Erythroblast (primary cell): ENCODE measurements around the gene LFNG.

Experiments used
- DNase-seq, 2 experiments: peaks; one replicate each; lab custom pipeline; 2025; lab: John Stamatoyannopoulos, UW
- GATA1 ChIP-seq: IDR thresholded peaks from 2 replicates; pipeline ENCODE4 v1.6.1; 2011; ENCODE audit warnings: low read depth, mild to moderate bottlenecking, control low read depth, low read length, moderate library complexity
- POLR2A ChIP-seq: IDR thresholded peaks from 2 replicates; pipeline ENCODE4 v1.6.1; 2011; ENCODE audit warnings: mild to moderate bottlenecking, low read length

Gene LFNG

GRCh38 chr7:2540641-2541051 lies 21.1 kb downstream of the LFNG start:
- TF ChIP-seq POLR2A: no peak
- TF ChIP-seq GATA1: no peak
- DNase-seq: no peak

DNA sequence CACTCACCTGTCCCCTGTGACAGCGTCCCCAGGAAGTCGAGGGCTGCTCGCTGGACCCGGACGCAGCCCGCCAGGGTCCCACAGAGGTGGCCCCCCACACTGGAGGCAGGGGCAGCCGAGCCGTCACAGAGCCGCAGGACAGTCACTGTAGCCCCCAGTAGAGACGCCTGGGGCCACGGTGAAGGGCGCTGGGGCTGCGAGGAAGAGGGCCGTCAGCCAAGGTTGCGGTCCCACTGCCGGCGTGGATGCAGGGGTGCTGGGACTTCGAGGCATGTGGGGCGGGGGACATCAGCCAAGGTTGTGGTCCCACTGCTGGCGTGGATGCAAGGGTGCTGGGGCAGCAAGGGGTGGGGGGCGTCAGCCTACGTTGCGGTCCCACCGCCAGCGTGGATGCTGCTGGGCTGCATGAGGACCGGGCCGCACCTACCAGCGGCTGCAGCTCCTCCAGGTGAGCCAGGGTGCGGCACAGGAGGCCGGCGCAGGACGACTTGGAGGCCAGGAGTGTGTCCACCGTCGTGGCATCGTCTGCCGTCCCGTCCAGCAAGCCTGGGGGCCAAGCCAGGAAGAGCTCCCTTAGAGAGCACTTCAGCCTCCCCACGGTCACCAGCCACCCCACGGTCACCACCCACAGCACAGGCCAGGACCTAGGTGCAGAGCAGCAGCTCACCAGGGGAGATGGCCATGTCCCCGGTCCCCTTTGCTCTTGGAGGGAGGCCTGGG lies 21.9 kb downstream of the LFNG start:
- TF ChIP-seq POLR2A: no peak
- TF ChIP-seq GATA1: no peak
- no peak for DNase-seq

GRCh38 chr7:2542011-2542915 lies 22.7 kb downstream of the LFNG start:
- TF ChIP-seq GATA1 (no peak), POLR2A (no peak)
- DNase-seq: no peak

DNA sequence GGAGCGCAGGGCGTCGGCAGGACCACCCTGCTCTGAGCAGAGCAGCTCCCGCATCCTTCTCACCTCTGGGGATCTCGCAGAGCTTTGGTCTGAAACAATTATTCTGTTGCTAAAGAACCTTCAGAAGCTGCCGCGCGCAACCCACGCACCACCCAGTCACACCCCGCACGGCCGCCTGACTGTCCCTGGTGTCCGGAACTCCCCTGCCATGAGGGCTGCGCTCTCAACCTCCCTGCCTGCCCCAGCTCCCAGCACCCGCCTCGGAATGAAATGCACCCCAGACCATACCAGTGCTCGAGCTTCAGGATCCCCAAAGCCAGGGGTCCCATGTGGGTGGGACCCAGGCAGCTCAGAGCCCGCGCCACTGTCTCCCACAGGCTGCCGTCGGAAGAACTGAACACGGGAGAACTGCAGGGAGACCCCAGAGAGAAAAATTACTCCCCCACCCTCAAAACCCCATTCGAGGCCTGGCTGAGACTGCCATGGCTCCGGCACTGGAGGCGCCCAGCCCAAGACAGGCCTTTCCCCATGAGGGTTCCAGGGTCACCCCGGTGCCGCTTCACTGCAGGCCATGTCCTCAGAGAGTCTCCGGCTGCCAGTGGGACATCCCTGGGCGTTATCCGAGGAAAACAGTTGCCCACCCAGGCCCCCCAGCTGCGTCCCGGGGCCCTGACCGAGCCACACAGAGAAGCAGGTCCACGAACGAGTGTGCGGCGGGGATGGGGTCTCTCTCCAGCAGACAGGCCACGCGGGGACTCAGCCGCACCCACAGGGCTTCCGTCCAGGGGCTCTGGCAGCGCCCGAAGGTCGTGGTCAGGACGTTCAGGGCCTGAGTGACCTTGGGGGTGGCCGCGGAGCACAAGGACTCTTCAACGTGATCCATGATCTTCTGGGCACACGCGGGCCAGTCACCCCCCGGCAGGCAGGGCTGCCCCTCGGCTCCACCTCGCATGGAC lies 23.6 kb downstream of the LFNG start:
- TF ChIP-seq GATA1 (no peak), POLR2A (no peak)
- no peak for DNase-seq

DNA sequence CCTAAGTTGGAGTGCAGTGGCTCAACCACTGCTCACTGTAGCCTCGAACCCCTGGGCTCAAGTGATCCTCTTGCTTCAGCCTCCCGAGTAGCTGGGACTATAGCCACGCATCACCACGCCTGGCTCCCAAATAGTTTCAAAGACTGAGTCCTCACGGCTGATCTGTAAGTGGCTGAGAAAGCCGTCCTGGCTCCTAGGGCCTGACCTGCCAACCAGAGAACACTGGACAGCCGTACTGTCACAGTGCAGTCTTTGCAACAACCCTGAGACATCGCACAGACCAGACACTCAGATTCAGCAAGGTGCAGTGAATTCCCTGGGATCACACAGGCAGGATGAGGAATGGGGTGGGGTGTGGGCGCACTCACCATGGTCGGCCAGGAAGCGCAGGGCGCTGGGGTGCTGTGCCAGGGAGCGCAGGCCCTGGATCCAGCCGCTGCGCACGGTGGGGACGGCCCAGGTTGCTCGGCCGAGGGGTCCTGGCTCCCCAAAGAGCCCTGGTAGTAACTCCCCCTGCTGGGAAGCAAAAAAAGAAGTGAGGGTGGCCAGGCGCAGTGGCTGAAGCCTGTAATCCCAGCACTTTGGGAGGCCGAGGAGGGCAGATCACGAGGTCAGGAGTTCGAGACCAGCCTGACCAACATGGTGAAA lies 25.1 kb downstream of the LFNG start:
- no peak for DNase-seq
- TF ChIP-seq POLR2A: no peak
- no peak for TF ChIP-seq GATA1

DNA sequence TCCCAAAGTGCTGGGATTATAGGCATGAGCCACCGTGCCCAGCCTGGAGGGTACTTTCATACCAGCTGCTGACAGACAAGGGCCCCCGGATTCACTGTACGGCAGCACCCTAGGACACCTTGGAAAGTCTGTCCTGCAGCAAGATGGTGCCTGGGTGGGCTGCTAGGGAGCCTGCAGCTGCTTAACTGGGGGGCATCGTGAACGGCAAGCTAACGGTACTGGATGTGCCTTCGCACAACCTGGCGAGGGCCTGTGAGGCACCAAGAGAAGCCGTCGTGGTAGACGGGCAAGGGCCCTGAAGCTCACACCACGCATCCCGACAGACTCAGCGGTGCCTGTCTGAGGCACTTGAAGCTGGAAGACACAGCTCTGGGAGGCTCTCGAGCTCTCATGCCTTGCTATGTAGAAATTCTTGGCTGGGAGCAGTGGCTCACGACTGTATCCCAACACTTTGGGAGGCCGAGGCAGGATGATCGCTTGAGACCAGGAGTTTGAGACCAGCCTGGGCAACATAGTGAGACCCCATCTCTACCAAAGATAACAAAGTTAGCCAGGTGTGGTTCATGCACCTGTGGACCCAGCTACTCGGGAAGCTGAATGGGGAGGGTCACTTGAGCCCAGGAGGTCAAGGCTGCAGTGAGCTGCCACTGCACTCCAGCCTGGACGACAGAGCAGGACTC lies 26.3 kb downstream of the LFNG start:
- no peak for TF ChIP-seq POLR2A
- no peak for TF ChIP-seq GATA1
- DNase-seq: no peak

DNA sequence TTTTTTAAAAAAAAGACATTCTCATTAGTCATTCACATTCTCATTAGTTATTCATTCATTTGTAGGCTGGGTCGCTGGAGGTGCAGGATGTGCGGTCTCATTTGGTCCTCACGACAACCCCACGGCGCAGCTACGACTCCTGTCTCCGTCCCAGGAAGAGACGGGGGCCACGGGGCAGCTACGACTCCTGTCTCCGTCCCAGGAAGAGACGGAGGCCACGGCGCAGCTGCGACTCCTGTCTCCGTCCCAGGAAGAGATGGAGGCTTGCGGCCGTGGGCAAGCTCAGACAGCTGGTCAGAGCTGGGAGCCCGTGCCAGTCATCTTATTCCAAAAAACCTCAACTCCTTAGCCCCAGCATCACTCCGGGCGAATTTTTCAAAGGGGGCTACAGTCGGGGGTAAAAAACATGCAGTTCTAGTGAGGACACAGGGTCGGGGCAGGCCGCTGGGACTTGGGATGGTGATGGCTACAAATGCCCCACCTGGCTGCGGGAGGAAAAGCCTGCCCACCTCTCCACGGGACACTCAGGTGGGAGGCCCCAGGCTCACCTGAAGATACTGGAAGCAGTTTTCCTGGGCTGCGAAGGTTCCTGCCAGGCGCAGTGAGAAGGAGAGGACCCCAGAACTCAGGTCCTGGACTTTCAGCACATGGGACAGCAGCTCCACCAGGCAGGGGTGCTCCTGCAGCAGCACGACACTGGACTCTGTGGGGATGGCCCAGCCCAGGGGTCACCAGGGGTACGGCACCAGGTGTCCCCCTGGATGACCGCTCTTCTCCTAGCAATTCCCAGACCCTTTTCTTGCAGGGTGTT lies 27.4 kb downstream of the LFNG start:
- no peak for TF ChIP-seq POLR2A
- DNase-seq: no peak

DNA sequence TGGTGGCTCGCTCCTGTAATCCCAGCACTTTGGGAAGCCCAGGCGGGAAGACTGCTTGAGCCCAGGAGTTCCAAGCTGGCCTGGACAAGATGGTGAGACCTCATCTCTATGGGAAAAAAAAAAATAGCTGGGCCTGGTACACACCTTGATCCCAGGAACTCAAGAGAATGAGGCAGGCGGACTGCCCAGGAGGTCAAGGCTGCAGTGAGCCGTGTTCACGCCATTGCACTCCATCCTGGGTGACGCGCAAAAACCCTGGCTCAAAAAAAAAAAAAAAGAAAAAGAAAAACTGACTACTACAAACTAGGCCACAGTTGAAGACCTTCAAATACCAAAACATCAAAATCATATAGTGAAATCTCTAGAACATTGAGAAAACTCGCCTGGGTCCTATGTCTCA lies 31.8 kb downstream of the LFNG start:
- TF ChIP-seq GATA1: no peak
- TF ChIP-seq POLR2A: no peak
- DNase-seq: no peak

DNA sequence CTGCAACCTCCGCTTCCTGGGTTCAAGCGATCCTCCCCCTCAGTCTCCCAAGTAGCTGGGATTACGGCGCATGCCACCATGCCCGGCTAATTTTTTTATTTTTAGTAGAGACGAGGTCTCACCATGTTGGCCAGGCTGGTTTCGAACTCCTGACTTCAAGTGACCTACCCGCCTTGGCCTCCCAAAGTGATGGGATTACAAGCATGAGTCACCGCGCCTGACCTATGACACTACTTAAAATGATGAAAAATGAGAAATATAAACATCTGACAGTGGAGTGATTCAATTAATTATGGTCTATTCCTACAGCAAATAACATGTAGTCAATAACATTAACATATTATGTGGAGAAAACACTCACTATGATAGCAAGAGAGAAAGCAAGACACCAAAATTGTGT lies 33.5 kb downstream of the LFNG start:
- TF ChIP-seq GATA1: no peak
- TF ChIP-seq POLR2A: no peak
- DNase-seq: no peak

DNA sequence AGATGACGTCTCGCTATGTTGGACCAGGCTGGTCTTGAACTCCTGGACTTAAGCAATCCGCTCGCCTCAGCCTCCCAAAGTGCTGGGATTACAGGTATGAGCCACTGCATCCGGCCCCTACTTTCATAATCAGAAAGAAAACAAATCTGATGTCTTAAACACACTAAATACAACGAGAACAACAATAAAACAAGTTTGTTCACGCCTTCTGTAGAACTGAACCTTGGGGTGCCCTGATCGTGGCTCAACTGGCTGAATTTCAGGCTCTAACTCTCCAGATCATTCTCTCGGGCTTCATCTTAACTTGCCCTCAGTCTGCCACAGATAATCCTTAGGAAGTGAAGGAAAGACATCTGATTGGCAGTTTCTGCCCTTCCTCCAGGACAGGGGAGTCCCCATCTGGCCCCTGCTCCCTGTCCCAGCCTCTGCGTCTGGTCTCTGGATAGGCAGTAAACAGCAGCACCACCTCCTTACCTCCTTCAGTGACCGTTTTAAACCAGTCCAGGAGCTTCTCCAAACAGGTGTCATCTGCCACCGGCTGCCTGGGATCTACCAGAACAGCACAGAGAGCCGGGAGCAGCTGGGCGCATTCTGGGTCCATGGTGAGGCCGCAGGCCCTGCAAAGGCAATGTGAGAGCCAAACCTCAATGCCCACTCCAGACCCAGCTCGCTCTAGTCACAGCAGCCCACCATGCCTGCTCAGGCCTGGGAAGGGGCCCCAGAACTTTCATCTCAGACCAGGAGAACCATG lies 34.4 kb downstream of the LFNG start:
- no peak for TF ChIP-seq GATA1
- TF ChIP-seq POLR2A: no peak
- DNase-seq: no peak

DNA sequence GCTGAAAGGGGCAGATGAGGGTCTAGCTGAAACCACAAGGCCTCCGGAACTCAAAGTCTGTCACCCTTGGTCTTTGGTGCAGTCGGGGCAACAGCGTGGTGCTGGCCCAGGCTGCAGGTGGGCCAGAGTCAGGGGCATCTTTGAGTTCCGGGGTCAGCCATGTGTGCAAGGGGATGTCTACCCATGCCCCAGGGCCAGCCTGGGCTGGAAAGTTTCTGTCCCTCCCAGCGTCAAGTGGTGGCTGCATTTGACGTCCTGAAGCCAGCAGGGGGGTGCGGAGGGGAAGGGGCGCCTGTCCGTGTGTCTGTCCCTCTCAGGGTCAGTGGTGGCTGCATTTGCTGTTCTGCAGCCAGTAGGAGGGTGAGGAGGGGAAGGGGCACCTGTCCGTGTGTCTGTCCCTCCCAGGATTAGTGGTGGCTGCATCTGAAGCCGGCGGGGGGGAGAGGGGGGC lies 35.1 kb downstream of the LFNG start:
- DNase-seq: peak; percentile 44 to 62
- TF ChIP-seq GATA1 (no peak), POLR2A (no peak)
